Stomach smooth muscle (tissue), 2 donors: ENCODE measurements around the gene DENND1B.

Experiments
- H3K27ac ChIP-seq: one replicate; pipeline ENCODE4 v1.7.0; 2013; ENCODE audit warnings: mild to moderate bottlenecking, low read length, inconsistent platforms
- H3K27me3 ChIP-seq, 2 donors: one replicate each; pipeline ENCODE4 v1.7.0; 2013; ENCODE audit warnings: low read length in 2 of 2; ENCODE audit not compliant: insufficient read depth in 2 of 2, control insufficient read depth in 1 of 2
- H3K36me3 ChIP-seq, 2 donors: one replicate each; pipeline ENCODE4 v1.7.0; 2013; ENCODE audit warnings: low read length in 2 of 2; ENCODE audit not compliant: control insufficient read depth in 2 of 2, insufficient read depth in 2 of 2
- H3K4me1 ChIP-seq: one replicate; pipeline ENCODE4 v1.7.0; 2013; ENCODE audit warnings: low read length; ENCODE audit not compliant: control insufficient read depth, insufficient read depth
- H3K4me3 ChIP-seq, 2 donors: one replicate each; pipeline ENCODE4 v1.7.0; 2013; ENCODE audit warnings: low read length in 2 of 2
- H3K9ac ChIP-seq, 2 donors: one replicate each; pipeline ENCODE4 v1.7.0; 2013; ENCODE audit warnings: low read length in 2 of 2, mild to moderate bottlenecking in 1 of 2
- H3K9me3 ChIP-seq, 2 donors: one replicate each; pipeline ENCODE4 v1.7.0; 2013; ENCODE audit warnings: low read length in 2 of 2; ENCODE audit not compliant: control insufficient read depth in 2 of 2
- donor health status: healthy.
- donor health status: Pancreatic carcinoma.

DENND1B gene

GRCh38 chr1:197468543-197469175 lies 306.6 kb downstream of the DENND1B start:
- H3K4me3 ChIP-seq, result no peak overlapping the region
- H3K27me3 ChIP-seq, result no peaks in the 10 kb centered on the region
- no peaks in the 10 kb centered on the region for H3K36me3 ChIP-seq
- H3K27ac ChIP-seq, result no peak overlapping the region
- no peak overlapping the region for H3K9ac ChIP-seq
- H3K4me1 ChIP-seq, result no peaks in the 10 kb centered on the region
- H3K9me3 ChIP-seq, result no peaks in the 10 kb centered on the region

- Histone ChIP-seq H3K27me3 (no peaks in the 10 kb centered on the region), H3K4me3 (no peak overlapping the region), H3K27ac (no peak overlapping the region), H3K9ac (no peak overlapping the region), H3K36me3 (no peaks in the 10 kb centered on the region), H3K4me1 (no peaks in the 10 kb centered on the region), H3K9me3 (no peaks in the 10 kb centered on the region)
Observed at GRCh38 chr1:197467881-197468280, 307.4 kb downstream of the DENND1B start.

- Histone ChIP-seq H3K36me3 (no peaks in the 10 kb centered on the region), H3K4me3 (no peak overlapping the region), H3K9me3 (no peaks in the 10 kb centered on the region), H3K9ac (no peak overlapping the region), H3K27me3 (no peaks in the 10 kb centered on the region), H3K27ac (no peak overlapping the region), H3K4me1 (no peaks in the 10 kb centered on the region)
Observed at GRCh38 chr1:197466813-197467212, 308.5 kb downstream of the DENND1B start.

GRCh38 chr1:197465528-197466327 lies 309.6 kb downstream of the DENND1B start:
- no peaks in the 10 kb centered on the region for H3K9me3 ChIP-seq
- H3K27me3 ChIP-seq, result no peaks in the 10 kb centered on the region
- no peaks in the 10 kb centered on the region for H3K4me1 ChIP-seq
- no peaks in the 10 kb centered on the region for H3K36me3 ChIP-seq
- no peak overlapping the region for H3K9ac ChIP-seq
- H3K4me3 ChIP-seq, result no peak overlapping the region
- no peak overlapping the region for H3K27ac ChIP-seq

- Histone ChIP-seq H3K4me3 (no peak overlapping the region), H3K27me3 (no peaks in the 10 kb centered on the region), H3K9me3 (no peaks in the 10 kb centered on the region), H3K4me1 (no peaks in the 10 kb centered on the region), H3K36me3 (no peaks in the 10 kb centered on the region), H3K9ac (peak overlapping the region in 1 of 2 donors; percentile 24), H3K27ac (no peak overlapping the region)
Observed at GRCh38 chr1:197464044-197464443, 311.2 kb downstream of the DENND1B start.

- H3K9ac ChIP-seq, result no peak overlapping the region
- H3K36me3 ChIP-seq, result no peaks in the 10 kb centered on the region
- no peak overlapping the region for H3K4me3 ChIP-seq
- H3K9me3 ChIP-seq, result no peaks in the 10 kb centered on the region
- H3K4me1 ChIP-seq, result no peaks in the 10 kb centered on the region
- no peak overlapping the region for H3K27ac ChIP-seq
- H3K27me3 ChIP-seq, result no peaks in the 10 kb centered on the region
Observed at GRCh38 chr1:197463142-197463541, 312.1 kb downstream of the DENND1B start.

GRCh38 chr1:197462539-197462938 lies 312.7 kb downstream of the DENND1B start:
- no peaks in the 10 kb centered on the region for H3K36me3 ChIP-seq
- no peaks in the 10 kb centered on the region for H3K4me1 ChIP-seq
- no peak overlapping the region for H3K4me3 ChIP-seq
- H3K9ac ChIP-seq, result no peak overlapping the region
- no peaks in the 10 kb centered on the region for H3K27me3 ChIP-seq
- no peak overlapping the region for H3K27ac ChIP-seq
- H3K9me3 ChIP-seq, result no peaks in the 10 kb centered on the region
